Endometrial microvascular endothelial cells (primary cell): Measurements from ENCODE around the gene PLAC9. TPM values are rescaled to one million over a fixed set of nuclear protein-coding genes. Genes with fewer than 3 reads are reported as not detected.

Experiments
- total RNA-seq: library from RNA; depleted of rRNA; stranded (reverse); fragments of >200 nt; gene quantifications from one replicate; pipeline ENCODE4 v1.2.3, GENCODE V29; 2015; ENCODE audit errors: inconsistent ontology term

PLAC9 gene
- total RNA-seq, 1 donor from 2014 or later = not detected

Other genes starting within 250 kb of the PLAC9 start
- gene SFTPD, start 183.6 kb upstream of the PLAC9 start, total RNA-seq = not detected
- 12.9 TPM for gene TMEM254, start 54.1 kb upstream of the PLAC9 start, total RNA-seq
- gene ANXA11, start 72.8 kb downstream of the PLAC9 start, total RNA-seq = 109 TPM
- not detected for gene MAT1A, start 156.9 kb downstream of the PLAC9 start, total RNA-seq
- not detected for gene DYDC1, start 224.0 kb downstream of the PLAC9 start, total RNA-seq
- gene DYDC2, start 224.1 kb downstream of the PLAC9 start, total RNA-seq = not detected